ENCODE data around the gene PODNL1. TPM values are rescaled to one million over a fixed set of nuclear protein-coding genes. Genes with fewer than 3 reads are reported as not detected.
A peak's percentile ranks its signal among the peaks of the same experiment; 100 is the strongest.

Gene PODNL1
- total and polyA plus RNA-seq, 10 of the 15 experiments (the other 5 are each of a cell fraction or from before 2014, with no cell fraction given): 0.04 to 0.44 TPM; not detected in 8

DNA sequence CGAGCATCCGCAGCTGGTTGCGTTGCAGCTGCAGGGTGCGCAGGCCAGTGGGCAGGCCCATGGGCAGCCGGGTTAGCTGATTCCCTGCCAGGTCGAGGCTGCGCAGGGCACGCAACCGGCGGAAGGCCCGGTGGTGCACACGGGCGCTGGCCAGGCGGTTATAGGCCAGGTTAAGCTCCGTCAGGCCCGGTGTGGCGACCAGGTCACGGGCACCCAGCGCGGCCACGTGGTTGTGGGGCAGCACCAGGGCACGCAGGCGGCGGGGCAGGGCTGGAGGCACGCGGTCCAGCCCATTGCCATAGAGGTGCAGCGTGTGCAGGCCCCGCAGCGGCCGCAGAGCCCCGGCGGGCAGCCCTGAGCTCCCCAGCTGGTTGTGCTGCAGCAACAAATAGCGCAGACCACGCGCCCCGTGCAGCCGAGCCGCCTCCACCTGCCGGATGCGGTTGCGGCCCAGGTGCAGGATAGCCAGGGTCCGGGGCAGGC lies 5.3 kb downstream of the PODNL1 start:
- no peaks in the 10 kb centered on the region for H3K4me1 ChIP-seq (ENCODE audit: control insufficient read depth, insufficient read depth, low read length)
- in situ Hi-C loops (cut with MboI): no loop called here
- no peak for DNase-seq (ENCODE audit: low read depth, low spot score)
- H3K36me3 ChIP-seq (ENCODE audit: control insufficient read depth in 2 of 2, insufficient read depth in 2 of 2, low read length in 1 of 2): no peaks in the 10 kb centered on the region; a peak in 1 of 4 replicates
- no peak overlapping the region for H3K4me2 ChIP-seq (ENCODE audit: control insufficient read depth, insufficient read depth)
- intact Hi-C loops (cut with micrococcal nuclease; ENCODE audit: unreplicated experiment): no loop called here
- no peak for ATAC-seq
- no peaks in the 10 kb centered on the region for H4K20me1 ChIP-seq (ENCODE audit: control insufficient read depth, insufficient read depth)
- no peak overlapping the region for H3K4me3 ChIP-seq
- RAD21 ChIA-PET (ENCODE audit: unreplicated experiment): interaction anchor here (1.4 kb wide), 1 partner anchor 71 kb away, joined by 3 read pairs; no protein-coding TSS in a partner anchor
- POLR2A ChIA-PET: interaction anchor here (0.5 to 0.6 kb wide), 2 partner anchors 90 to 752 kb away, joined by 3 to 4 read pairs; no protein-coding TSS in a partner anchor
- SMC1A ChIA-PET (ENCODE audit: uncharacterized antibody, unreplicated experiment): interaction anchor here (1.3 to 1.5 kb wide), 2 partner anchors 30 to 114 kb away, joined by 3 read pairs; no protein-coding TSS in a partner anchor
- CTCF ChIA-PET: interaction anchor here (1.2 kb wide), 1 partner anchor 12 kb away, joined by 3 read pairs; no protein-coding TSS in a partner anchor
- H3K9ac ChIP-seq (ENCODE audit: control insufficient read depth, insufficient read depth, low read length): no peak overlapping the region
- H3K9me3 ChIP-seq (replicated peaks; ENCODE audit: control insufficient read depth, insufficient read depth, low read length): no peaks in the 10 kb centered on the region
- BruUV-seq (replicated peaks): no TSS peak
- H2AFZ ChIP-seq (ENCODE audit: control insufficient read depth, low read depth, low read length): no peak overlapping the region
- no peak overlapping the region for H3K27ac ChIP-seq (ENCODE audit: control insufficient read depth, insufficient read depth)
- TF ChIP-seq YBX1 (IDR thresholded peaks at IDR 0.05): no peak
- TF ChIP-seq LARP7 (IDR thresholded peaks at IDR 0.05): no peak
- TF ChIP-seq ZBTB40 (IDR thresholded peaks at IDR 0.05; ENCODE audit: borderline replicate concordance): no peak
- TF ChIP-seq ESRRA (IDR thresholded peaks at IDR 0.05; ENCODE audit: low read length): no peak
- TF ChIP-seq BRCA1 (IDR thresholded peaks at IDR 0.05; ENCODE audit: low read depth, low read length): no peak
- no peak for TF ChIP-seq PML (IDR thresholded peaks at IDR 0.05; ENCODE audit: low read length)
- no peak for TF ChIP-seq SMAD1 (IDR thresholded peaks at IDR 0.05; ENCODE audit: low read depth, partially characterized antibody)
- 0 out of 2 replicates have a peak, but pooled peaks have one; percentile 38 for TF ChIP-seq POLR2A (IDR thresholded peaks at IDR 0.05; ENCODE audit: low read depth, low read length)
- no peak for TF ChIP-seq POU2F2 (IDR thresholded peaks at IDR 0.05; ENCODE audit: borderline replicate concordance, low read depth, low read length)
- no peaks in the 10 kb centered on the region; a peak in 1 of 4 replicates for H3K27me3 ChIP-seq (replicated peaks in 1 of 2; ENCODE audit: control insufficient read depth in 2 of 2, insufficient read depth in 2 of 2, low read length in 1 of 2)
- 91% methylated on average over 42 of the region's 42 CpGs for WGBS (ENCODE audit: insufficient coverage, insufficient replicate concordance, low lambda C conversion rate, missing lambda C conversion rate)
- H3K79me2 ChIP-seq (ENCODE audit: control insufficient read depth, insufficient read depth, low read length): no peaks in the 10 kb centered on the region
- no peak for FAIRE-seq
